ENCODE results near the gene PRPH2. TPM values are rescaled to one million over a fixed set of nuclear protein-coding genes. Genes with fewer than 3 reads are reported as not detected.
A peak's percentile ranks its signal among the peaks of the same experiment; 100 is the strongest.

PRPH2 gene
- total and polyA plus RNA-seq, 2 donors from 2014 or later = 0.75 to 1.6 TPM

DNA sequence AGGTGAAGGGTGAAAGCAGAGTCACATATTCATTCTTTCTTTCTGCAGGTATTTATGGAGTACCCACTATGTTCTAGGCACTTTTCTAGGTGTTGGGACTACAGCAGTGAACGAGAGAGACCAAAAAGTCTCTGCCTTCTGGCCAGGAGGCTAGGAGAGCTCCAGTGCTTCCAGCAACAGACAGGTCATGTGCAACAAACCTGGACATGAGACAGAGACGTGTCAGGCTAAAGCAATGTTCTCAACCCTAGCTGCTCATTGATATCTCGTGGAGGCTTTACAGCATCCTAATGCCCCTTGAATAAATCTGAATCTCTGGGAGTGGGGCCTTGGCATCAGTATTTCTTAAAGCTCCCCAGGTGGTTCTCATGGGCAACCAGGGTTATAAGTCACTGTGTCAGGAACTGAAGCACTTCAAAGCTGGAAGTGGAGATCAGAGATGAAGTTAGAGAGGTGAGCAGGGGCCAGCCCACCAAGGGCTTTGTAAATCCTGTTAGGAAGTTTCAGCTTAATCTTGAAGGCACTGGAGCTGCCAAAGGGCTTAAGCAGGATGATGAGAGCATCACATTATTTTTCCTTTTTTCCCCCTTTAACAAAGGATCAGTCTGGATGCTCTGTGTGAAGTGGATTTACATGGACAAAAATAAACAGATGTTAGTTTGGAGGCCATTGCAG, 36.5 kb upstream of the PRPH2 start:
- Histone ChIP-seq H3K9ac (ENCODE audit: low read length in 3 of 3) (no peak overlapping the region), H3K27ac (ENCODE audit: low read depth in 2 of 2, low read length in 2 of 2) (no peak overlapping the region), H3K9me3 (ENCODE audit: control insufficient read depth in 2 of 3, insufficient read depth in 1 of 3, low read length in 3 of 3) (no peaks in the 10 kb centered on the region), H3K36me3 (ENCODE audit: control insufficient read depth in 2 of 3, insufficient read depth in 3 of 3, low read length in 3 of 3) (no peaks in the 10 kb centered on the region), H3K4me1 (ENCODE audit: control insufficient read depth in 2 of 3, insufficient read depth in 2 of 3, low read depth in 1 of 3, low read length in 3 of 3) (no peaks in the 10 kb centered on the region), H3K4me3 (ENCODE audit: low read length in 3 of 3) (no peak overlapping the region), H3K27me3 (ENCODE audit: control insufficient read depth, insufficient read depth, low read length) (no peaks in the 10 kb centered on the region)
- TF ChIP-seq, protein P1, sequence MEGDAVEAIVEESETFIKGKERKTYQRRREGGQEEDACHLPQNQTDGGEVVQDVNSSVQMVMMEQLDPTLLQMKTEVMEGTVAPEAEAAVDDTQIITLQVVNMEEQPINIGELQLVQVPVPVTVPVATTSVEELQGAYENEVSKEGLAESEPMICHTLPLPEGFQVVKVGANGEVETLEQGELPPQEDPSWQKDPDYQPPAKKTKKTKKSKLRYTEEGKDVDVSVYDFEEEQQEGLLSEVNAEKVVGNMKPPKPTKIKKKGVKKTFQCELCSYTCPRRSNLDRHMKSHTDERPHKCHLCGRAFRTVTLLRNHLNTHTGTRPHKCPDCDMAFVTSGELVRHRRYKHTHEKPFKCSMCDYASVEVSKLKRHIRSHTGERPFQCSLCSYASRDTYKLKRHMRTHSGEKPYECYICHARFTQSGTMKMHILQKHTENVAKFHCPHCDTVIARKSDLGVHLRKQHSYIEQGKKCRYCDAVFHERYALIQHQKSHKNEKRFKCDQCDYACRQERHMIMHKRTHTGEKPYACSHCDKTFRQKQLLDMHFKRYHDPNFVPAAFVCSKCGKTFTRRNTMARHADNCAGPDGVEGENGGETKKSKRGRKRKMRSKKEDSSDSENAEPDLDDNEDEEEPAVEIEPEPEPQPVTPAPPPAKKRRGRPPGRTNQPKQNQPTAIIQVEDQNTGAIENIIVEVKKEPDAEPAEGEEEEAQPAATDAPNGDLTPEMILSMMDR (IDR thresholded peaks at IDR 0.05; ENCODE audit: borderline replicate concordance, extremely low read depth, insufficient read depth) = no peak
- FAIRE-seq = no peak
- no peak for DNase-seq
- intact Hi-C loops (cut with DNase I) = no loop called here

DNA sequence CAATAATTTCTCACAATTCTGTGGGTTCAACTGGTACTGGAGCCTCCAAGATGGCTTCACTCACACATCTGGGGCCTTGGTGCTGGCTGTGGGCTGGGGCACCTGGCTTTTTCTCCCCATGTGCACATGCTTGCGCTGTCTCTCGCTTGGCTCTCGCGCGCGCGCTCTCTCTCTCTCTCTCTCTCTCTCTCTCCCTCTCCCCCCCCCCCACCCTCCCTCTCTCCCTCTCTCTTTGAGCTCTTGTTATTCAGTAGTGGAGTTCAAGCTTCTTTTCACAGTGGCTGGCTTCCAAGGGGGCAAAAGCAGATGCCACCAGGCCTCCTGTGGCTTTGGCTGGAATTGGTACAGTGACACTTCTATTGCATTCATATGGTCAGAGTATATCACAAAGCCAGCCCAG, 34.3 kb upstream of the PRPH2 start:
- H3K9me3 ChIP-seq (ENCODE audit: control insufficient read depth in 2 of 3, insufficient read depth in 1 of 3, low read length in 3 of 3) = no peaks in the 10 kb centered on the region
- FAIRE-seq (no peak), DNase-seq (no peak)
- H3K4me1 ChIP-seq (ENCODE audit: control insufficient read depth in 2 of 3, insufficient read depth in 2 of 3, low read depth in 1 of 3, low read length in 3 of 3) = no peaks in the 10 kb centered on the region
- H3K36me3 ChIP-seq (ENCODE audit: control insufficient read depth in 2 of 3, insufficient read depth in 3 of 3, low read length in 3 of 3) = no peaks in the 10 kb centered on the region
- no peak overlapping the region for H3K27ac ChIP-seq (ENCODE audit: low read depth in 2 of 2, low read length in 2 of 2)
- H3K4me3 ChIP-seq (ENCODE audit: low read length in 3 of 3) = no peak overlapping the region
- no peaks in the 10 kb centered on the region for H3K27me3 ChIP-seq (ENCODE audit: control insufficient read depth, insufficient read depth, low read length)
- H3K9ac ChIP-seq (ENCODE audit: low read length in 3 of 3) = no peak overlapping the region
- intact Hi-C loops (cut with DNase I) = no loop called here
- TF ChIP-seq, protein P1 (IDR thresholded peaks at IDR 0.05; ENCODE audit: borderline replicate concordance, extremely low read depth, insufficient read depth) = no peak

DNA sequence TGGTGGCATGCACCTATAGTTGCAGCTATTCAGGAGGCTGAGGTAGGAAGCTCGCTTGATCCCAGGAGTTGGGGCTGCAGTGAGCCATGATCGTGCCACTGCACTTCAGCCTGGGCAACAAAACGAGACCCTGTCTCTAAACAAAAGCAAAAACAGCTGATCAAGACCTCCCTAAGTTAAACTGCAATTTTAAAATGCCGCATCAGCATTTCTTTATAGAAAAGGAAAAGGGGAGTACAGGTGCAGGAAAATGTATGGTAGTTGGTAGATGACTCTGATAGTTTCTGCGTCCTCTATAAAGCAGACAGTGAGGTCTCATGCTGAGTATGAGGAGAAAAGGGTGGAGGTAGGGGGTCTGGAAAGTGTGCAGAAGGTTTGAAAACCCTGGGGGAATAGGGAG, 32.4 kb upstream of the PRPH2 start:
- TF ChIP-seq, protein P1 (IDR thresholded peaks at IDR 0.05; ENCODE audit: borderline replicate concordance, extremely low read depth, insufficient read depth) = no peak
- Histone ChIP-seq H3K4me1 (ENCODE audit: control insufficient read depth in 2 of 3, insufficient read depth in 2 of 3, low read depth in 1 of 3, low read length in 3 of 3) (no peaks in the 10 kb centered on the region), H3K4me3 (ENCODE audit: low read length in 3 of 3) (no peak overlapping the region), H3K27ac (ENCODE audit: low read depth in 2 of 2, low read length in 2 of 2) (no peak overlapping the region), H3K9ac (ENCODE audit: low read length in 3 of 3) (no peak overlapping the region), H3K27me3 (ENCODE audit: control insufficient read depth, insufficient read depth, low read length) (no peaks in the 10 kb centered on the region), H3K36me3 (ENCODE audit: control insufficient read depth in 2 of 3, insufficient read depth in 3 of 3, low read length in 3 of 3) (no peaks in the 10 kb centered on the region), H3K9me3 (ENCODE audit: control insufficient read depth in 2 of 3, insufficient read depth in 1 of 3, low read length in 3 of 3) (no peaks in the 10 kb centered on the region)
- DNase-seq (no peak), FAIRE-seq (no peak)
- intact Hi-C loops (cut with DNase I) = no loop called here

DNA sequence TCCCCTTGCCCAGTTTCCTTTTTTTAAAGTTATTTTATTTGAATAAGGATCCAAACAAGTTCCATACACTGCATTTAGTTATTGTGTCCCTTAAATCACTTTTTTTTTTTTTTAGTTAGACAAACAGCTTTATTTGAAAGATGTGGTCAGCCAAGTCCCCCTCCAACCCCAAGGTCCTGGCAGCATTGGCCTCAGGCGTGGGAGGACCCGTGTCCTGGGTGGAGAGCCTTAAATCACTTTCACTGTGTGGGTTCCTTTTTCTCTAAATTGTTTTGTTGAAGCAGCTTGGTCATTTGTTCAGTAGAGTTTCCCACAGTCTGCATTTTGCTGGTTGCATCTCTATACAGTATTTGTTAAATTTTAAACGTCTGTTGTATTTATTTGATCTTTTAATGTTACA, 28.7 kb upstream of the PRPH2 start:
- no peak overlapping the region for H3K9ac ChIP-seq (ENCODE audit: low read length in 3 of 3)
- peak in 4 of 5 donors; percentile 67 to 84 (median 72) for DNase-seq
- intact Hi-C loops (cut with DNase I) = no loop called here

More for the DNA sequence above, 28.7 kb upstream of the PRPH2 start:
- TF ChIP-seq, protein P1 (IDR thresholded peaks at IDR 0.05; ENCODE audit: borderline replicate concordance, extremely low read depth, insufficient read depth) = no peak
- no peaks in the 10 kb centered on the region for H3K4me1 ChIP-seq (ENCODE audit: control insufficient read depth in 2 of 3, insufficient read depth in 2 of 3, low read depth in 1 of 3, low read length in 3 of 3)
- no peaks in the 10 kb centered on the region for H3K9me3 ChIP-seq (ENCODE audit: control insufficient read depth in 2 of 3, insufficient read depth in 1 of 3, low read length in 3 of 3)
- H3K27me3 ChIP-seq (ENCODE audit: control insufficient read depth, insufficient read depth, low read length) = no peaks in the 10 kb centered on the region
- H3K36me3 ChIP-seq (ENCODE audit: control insufficient read depth in 2 of 3, insufficient read depth in 3 of 3, low read length in 3 of 3) = no peaks in the 10 kb centered on the region
- no peak overlapping the region for H3K27ac ChIP-seq (ENCODE audit: low read depth in 2 of 2, low read length in 2 of 2)
- H3K4me3 ChIP-seq (ENCODE audit: low read length in 3 of 3) = no peak overlapping the region
- FAIRE-seq = no peak

Data from kidney (tissue), 14 donors.